Spleen (tissue), 7 donors: ENCODE data around the gene DPYSL5.

ENCODE experiments used
- POLR2A ChIP-seq, 3 donors: fragments of 450-650 bp; IDR thresholded peaks; one replicate each; pipeline ENCODE4 v1.5.1; 2017; ENCODE audit warnings: antibody characterized with exemption in 3 of 3, mild to moderate bottlenecking in 1 of 3
- TF ChIP-seq, protein P1 (sequence below), 11 experiments: fragments of 200-600 bp in 7 of 11; fragments of 450-650 bp in 4 of 11; sonication (generic) in 4 of 11; IDR thresholded peaks in 8 of 11; conservative IDR thresholded peaks in 3 of 11; 1 replicate in 7 of 11; 2 replicates in 4 of 11; pipeline versions ENCODE4 v1.4.0 to v1.8.0; 2016 to 2021; ENCODE audit warnings: antibody characterized with exemption in 11 of 11, inconsistent platforms in 4 of 11, mild to moderate bottlenecking in 1 of 11
- donor health status: DM: no; HTN: no; CAD: no; lungs with moderate emphysema.
- donor health status: DM: no; HTN: no; CAD: no.
- donor health status: DM: no; HTN: no; CAD: no.

DNA sequence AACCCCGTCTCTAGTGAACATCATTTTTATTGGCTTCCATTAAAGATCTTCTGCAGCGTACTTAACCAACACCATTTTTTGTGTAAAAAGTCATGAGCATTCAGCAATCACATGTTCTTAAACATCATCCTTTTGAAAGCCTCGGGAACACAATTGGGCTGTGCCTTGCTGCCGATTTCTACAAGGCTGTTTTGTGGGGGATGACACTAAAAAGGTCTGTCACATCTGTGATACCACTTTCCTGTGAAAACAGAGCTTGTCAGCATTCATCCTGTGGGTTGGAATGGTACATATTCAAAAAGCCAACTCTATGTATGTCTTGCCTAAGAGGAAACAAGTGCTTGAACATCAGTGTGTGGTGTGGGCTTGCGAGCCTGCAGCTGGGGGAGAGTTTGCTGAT lies 73.4 kb downstream of the DPYSL5 start:
- TF ChIP-seq, protein P1, sequence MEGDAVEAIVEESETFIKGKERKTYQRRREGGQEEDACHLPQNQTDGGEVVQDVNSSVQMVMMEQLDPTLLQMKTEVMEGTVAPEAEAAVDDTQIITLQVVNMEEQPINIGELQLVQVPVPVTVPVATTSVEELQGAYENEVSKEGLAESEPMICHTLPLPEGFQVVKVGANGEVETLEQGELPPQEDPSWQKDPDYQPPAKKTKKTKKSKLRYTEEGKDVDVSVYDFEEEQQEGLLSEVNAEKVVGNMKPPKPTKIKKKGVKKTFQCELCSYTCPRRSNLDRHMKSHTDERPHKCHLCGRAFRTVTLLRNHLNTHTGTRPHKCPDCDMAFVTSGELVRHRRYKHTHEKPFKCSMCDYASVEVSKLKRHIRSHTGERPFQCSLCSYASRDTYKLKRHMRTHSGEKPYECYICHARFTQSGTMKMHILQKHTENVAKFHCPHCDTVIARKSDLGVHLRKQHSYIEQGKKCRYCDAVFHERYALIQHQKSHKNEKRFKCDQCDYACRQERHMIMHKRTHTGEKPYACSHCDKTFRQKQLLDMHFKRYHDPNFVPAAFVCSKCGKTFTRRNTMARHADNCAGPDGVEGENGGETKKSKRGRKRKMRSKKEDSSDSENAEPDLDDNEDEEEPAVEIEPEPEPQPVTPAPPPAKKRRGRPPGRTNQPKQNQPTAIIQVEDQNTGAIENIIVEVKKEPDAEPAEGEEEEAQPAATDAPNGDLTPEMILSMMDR (IDR thresholded peaks at IDR 0.05 in 8 of 11, conservative IDR thresholded peaks at IDR 0.05 in 3 of 11) = no peak
- no peak for TF ChIP-seq POLR2A (IDR thresholded peaks at IDR 0.05)
